ENCODE measurements around the gene GRHPR. TPM values are rescaled to one million over a fixed set of nuclear protein-coding genes. Genes with fewer than 3 reads are reported as not detected.

GRHPR gene
- total and polyA plus RNA-seq, 10 of the 15 experiments (the other 5 are each of a cell fraction or from before 2014, with no cell fraction given) = 52.4 to 194 (median 126) TPM

- H3K27ac ChIP-seq (ENCODE audit: control insufficient read depth, insufficient read depth) = peak overlapping the region; percentile 45; the same call in 1 of the 2 replicates
- WGBS (ENCODE audit: insufficient coverage, insufficient replicate concordance, low lambda C conversion rate, missing lambda C conversion rate) = 79% methylated on average over 10 of the region's 10 CpGs
- BruUV-seq (replicated peaks) = no TSS peak
- peak overlapping the region; percentile 61 for H3K4me2 ChIP-seq (ENCODE audit: control insufficient read depth, insufficient read depth)
- intact Hi-C loops (cut with micrococcal nuclease; ENCODE audit: unreplicated experiment) (loop anchor here (2.0 kb wide), 1 partner anchor 180 kb away; no protein-coding TSS in a partner anchor), in situ Hi-C loops (cut with MboI) (no loop called here)
- TF ChIP-seq RELB (IDR thresholded peaks at IDR 0.05; ENCODE audit: low read depth) (no peak), FOXK2 (IDR thresholded peaks at IDR 0.05) (no peak), BHLHE40 (IDR thresholded peaks at IDR 0.05; ENCODE audit: borderline replicate concordance in 1 of 2, low read depth in 2 of 2, low read length in 1 of 2) (peak in 1 of 2 experiments; percentile 8; a peak in 1 of 4 replicates), SMARCA5 (IDR thresholded peaks at IDR 0.05) (peak; percentile 52; the same call in 1 of the 2 replicates)
- ChIA-PET SMC1A (ENCODE audit: uncharacterized antibody, unreplicated experiment) (interaction anchor here (0.6 to 2.0 kb wide), 18 partner anchors 9 to 416 kb away, joined by 3 to 6 read pairs (median 4); partner anchors contain the start of gene POLR1E), RAD21 (ENCODE audit: unreplicated experiment) (interaction anchor here (0.6 to 1.9 kb wide), 7 partner anchors 11 to 418 kb away, joined by 3 to 5 read pairs (median 3); no protein-coding TSS in a partner anchor), POLR2A (interaction anchor here (0.8 to 15.5 kb wide), 4 partner anchors 42 to 393 kb away, joined by 3 to 212 read pairs (median 4); no protein-coding TSS in a partner anchor), CTCF (interaction anchor here (1.0 to 15.1 kb wide), 22 partner anchors 10 to 541 kb away, joined by 3 to 220 read pairs (median 4); partner anchors contain the start of genes TOMM5 and ZBTB5)
- H3K36me3 ChIP-seq (ENCODE audit: control insufficient read depth in 2 of 2, insufficient read depth in 2 of 2, low read length in 1 of 2) = no peaks in the 10 kb centered on the region
- peak; percentile 7 for ATAC-seq
- no peak for DNase-seq (ENCODE audit: low read depth, low spot score)
- peaks cover 52% of the 10 kb centered on the region for H3K4me1 ChIP-seq (ENCODE audit: control insufficient read depth, insufficient read depth, low read length)
- no peak overlapping the region for H3K4me3 ChIP-seq
- peak overlapping the region; percentile 87 for H2AFZ ChIP-seq (ENCODE audit: control insufficient read depth, low read depth, low read length)
- H3K9ac ChIP-seq (ENCODE audit: control insufficient read depth, insufficient read depth, low read length) = peak overlapping the region; percentile 49
- H4K20me1 ChIP-seq (ENCODE audit: control insufficient read depth, insufficient read depth) = no peaks in the 10 kb centered on the region
- peaks cover 18% of the 10 kb centered on the region for H3K79me2 ChIP-seq (ENCODE audit: control insufficient read depth, insufficient read depth, low read length)
- no peaks in the 10 kb centered on the region for H3K27me3 ChIP-seq (replicated peaks in 1 of 2; ENCODE audit: control insufficient read depth in 2 of 2, insufficient read depth in 2 of 2, low read length in 1 of 2)
- H3K9me3 ChIP-seq (replicated peaks; ENCODE audit: control insufficient read depth, insufficient read depth, low read length) = no peaks in the 10 kb centered on the region
- no peak for FAIRE-seq
Measured at GRCh38 chr9:37414503-37414943, 8.0 kb upstream of the GRHPR start.

All from GM12878 (cell line).